Lower leg skin (tissue), 3 donors: ENCODE measurements around the gene NCOR2.

Source experiments
- POLR2A ChIP-seq, 2 donors: fragments of 450-650 bp; IDR thresholded peaks; one replicate each; pipeline ENCODE4 v1.6.1; 2016 to 2017; ENCODE audit warnings: antibody characterized with exemption in 2 of 2, mild to moderate bottlenecking in 1 of 2, moderate library complexity in 1 of 2
- TF ChIP-seq, protein P1 (sequence below), 3 donors: fragments of 450-650 bp; IDR thresholded peaks; one replicate each; pipeline ENCODE4 v1.5.1; 2016; ENCODE audit warnings: antibody characterized with exemption in 3 of 3, mild to moderate bottlenecking in 3 of 3, moderate library complexity in 2 of 3

DNA sequence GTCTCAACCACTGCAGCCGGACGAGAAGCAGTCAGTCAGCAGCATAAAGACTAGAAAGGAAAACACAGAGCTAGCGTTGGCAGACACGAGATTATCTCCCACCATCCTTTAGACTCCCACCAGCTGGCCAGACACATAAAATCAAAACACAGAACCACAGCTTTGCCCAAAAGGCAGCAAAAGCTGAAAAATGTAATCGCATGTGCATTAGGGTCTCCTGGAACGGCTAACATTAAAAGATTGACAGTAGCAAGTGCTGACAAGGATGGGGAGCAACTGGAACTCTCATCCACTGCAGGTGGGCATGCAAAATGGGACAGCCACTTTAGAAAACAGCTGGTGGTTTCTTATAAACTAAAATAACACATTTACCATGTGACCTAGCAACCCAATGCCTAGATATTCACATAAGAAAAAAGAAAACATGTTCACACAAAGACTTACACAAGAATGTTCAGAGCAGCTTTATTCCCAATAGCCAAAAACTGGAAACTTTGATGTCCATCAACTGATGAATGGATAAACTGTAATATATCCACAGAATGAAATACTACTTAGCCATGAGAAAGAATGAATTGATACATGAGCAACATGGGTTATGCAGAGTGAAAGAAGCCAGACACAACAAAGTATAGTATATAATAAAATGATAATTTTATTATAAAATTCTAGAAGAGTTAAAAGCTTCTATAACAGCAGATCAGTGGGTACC is 37.7 kb downstream of the NCOR2 start:
- TF ChIP-seq, protein P1, sequence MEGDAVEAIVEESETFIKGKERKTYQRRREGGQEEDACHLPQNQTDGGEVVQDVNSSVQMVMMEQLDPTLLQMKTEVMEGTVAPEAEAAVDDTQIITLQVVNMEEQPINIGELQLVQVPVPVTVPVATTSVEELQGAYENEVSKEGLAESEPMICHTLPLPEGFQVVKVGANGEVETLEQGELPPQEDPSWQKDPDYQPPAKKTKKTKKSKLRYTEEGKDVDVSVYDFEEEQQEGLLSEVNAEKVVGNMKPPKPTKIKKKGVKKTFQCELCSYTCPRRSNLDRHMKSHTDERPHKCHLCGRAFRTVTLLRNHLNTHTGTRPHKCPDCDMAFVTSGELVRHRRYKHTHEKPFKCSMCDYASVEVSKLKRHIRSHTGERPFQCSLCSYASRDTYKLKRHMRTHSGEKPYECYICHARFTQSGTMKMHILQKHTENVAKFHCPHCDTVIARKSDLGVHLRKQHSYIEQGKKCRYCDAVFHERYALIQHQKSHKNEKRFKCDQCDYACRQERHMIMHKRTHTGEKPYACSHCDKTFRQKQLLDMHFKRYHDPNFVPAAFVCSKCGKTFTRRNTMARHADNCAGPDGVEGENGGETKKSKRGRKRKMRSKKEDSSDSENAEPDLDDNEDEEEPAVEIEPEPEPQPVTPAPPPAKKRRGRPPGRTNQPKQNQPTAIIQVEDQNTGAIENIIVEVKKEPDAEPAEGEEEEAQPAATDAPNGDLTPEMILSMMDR (IDR thresholded peaks at IDR 0.05): no peak
- no peak for TF ChIP-seq POLR2A (IDR thresholded peaks at IDR 0.05)
